ENCODE results near the gene C3orf18.

- no peak for TF ChIP-seq CTCF (IDR thresholded peaks at IDR 0.05)
- TF ChIP-seq POLR2A (IDR thresholded peaks at IDR 0.05), result no peak
- no peak for TF ChIP-seq EP300 (IDR thresholded peaks at IDR 0.05)
Measured at GRCh38 chr3:50521572-50521971, 46.0 kb downstream of the C3orf18 start.
